IPS DF 4.7 (cell line): ENCODE data around the gene XPO6.

Source experiments
- DNase-seq: peaks from one replicate; pipeline ENCODE4 v3.0.0-alpha.2; 2013; ENCODE audit warnings: low spot score; ENCODE audit errors: extremely low read depth

Gene XPO6

DNA sequence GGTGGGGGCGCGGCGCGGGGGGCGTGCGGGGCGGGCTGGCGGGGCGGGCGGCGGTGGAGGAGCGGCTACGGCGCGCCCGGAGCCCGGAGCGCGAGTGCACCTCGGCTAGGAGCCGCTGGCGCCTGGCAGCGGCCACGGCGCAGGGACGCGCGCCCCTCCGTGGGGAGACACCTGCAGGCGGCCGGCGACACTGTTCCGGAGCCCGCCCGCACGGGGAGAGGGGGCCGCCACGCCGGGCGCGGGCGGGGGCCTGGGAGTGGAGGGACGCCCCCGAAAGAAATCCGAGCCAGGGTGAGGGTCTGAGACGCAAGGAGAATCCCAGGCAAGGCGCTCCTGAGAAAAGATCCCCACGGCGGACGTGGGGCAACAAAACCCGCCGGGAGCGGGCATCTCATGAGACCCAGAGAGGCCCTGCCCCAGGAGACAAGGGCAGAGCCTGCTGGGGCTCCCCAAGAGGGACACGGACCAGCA lies 148.1 kb downstream of the XPO6 start, which contains the start of gene GSG1L:
Gene GSG1L, minus strand, starts transcription at position 124 of the 471 bp plus-strand sequence. CDS start 290 bp downstream, outside the sequence.
- no peak for DNase-seq

DNA sequence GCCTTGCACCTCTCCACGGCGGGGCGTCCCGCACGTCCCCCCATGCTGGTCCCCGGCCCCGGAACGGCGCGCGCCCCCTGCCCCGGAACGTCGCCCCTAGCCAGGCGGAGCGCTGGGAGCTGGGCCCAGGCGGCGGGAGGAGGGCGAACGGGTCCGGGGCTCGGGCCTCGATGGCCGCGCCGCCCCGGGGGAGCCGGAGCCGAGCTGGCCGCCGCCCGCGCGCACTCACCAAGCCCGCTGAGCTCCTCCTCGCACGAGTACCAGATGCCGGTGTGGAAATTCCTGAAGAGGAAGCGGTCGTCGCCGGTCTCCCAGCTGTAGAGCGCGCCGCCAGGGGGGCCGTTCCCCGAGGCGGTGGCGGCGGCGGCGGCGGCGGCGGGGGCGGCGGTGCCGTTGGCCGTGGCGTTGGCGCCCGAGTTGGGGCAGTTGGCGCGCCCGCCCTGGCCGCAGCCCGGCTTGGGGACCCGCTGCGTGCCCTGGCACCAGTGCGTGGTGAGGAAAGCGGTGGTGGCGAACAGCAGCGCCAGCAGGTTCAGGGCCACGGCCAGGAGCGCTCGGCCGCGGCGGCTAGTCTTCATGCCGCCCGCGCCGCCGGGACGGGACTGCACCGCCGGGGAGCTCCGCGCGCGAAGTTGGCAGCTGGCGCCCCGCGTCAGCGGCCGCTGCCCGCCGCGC lies 148.8 kb downstream of the XPO6 start:
- no peak for DNase-seq

DNA sequence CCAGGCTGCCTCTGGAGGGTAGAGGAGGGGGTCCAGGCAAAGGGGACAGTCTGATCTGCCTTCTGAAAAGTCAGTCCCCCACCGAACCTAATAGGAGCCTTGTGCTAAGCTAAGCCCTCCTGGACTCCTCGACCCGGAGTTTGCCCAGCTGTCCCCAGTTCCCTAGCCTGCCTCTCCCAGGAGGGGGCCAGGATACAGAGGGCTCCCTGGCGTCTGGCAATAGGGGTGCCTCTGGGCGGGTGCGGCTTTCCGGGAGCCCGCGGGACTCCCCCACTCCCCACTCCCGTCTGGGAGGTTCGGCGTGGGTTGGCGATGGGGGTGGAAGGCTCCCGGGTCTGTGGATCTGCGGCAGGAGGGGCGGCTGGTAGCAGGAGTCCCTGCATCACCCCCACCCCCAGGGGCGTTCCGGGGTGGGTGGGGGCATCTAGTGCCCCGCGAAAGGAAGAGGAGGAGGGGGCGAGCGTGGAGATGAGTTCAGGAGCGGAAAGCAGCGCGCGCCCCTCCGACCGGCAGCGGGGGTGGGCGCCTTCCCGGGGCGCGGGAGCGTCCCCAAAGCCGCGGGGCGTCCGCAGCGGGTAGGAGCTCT lies 149.4 kb downstream of the XPO6 start:
- DNase-seq = no peak

DNA sequence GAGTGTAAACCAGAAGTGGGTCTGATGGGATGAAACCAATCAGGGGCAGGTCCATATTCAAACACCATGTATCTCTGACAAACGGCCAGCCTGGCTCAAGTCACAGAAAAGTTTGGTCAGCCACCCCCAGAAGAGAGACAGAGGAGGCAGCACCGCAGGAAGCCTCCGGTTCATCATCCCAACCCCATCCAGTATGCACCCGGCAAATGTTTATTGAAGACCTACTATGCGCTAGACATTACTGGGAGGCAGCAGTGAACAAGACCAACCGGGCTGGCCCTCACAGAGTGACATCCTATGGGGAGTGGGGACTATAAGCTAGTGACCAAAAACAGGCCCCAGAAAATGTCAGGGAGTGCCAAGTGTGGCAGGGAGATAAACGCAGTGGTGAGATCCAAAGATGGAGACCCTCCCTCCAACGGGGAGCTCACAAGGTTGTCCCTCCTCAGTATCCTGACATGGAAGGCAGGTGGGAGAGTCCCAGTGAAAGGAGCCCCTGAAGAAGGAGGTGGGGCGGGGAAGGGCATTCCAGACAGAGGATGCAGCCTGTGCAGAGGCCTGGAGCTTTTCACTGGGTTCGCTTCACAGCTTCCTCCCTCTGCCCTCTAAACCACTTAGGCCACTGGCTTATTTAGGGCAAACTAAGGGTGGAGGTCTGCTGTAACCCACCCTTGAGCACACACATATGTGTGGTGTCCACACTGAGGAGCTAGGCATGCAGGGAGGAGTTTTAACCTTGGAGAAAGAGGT lies 150.2 kb downstream of the XPO6 start:
- no peak for DNase-seq

DNA sequence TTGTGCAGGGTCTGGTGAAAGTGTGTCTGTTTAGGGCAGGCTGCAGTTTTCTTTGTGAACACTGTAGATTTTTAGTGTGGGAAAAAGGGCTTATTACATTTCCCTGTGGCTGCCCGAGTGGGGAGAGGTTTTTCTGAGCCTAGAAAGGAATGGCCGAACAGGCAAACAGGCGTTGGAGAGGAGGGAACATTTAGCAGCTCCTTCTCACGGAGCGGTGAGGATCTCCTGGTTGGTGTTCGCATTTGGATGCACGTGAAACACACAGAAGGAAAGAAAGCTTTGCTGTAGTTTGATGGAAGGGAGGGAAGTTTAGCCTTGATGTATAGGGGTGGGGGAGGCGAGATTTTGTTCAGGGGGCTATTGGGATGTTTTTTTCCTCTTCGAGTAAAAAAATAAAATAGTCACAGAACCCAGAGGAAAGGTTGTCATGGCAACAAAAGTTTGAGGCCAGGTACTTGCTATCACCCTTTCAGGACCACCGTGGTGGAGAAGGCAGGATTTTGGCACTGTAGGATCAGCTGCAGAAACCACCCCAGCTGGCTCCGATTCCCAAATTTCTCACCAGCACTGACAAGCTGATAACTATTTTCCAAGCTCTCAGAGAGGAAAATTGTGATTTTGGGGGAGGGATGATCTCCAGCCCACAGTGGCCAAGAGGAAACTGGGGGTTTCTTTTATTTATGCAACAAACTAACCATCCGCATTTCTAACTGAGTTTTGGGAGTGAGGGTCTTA lies 151.8 kb downstream of the XPO6 start:
- no peak for DNase-seq

DNA sequence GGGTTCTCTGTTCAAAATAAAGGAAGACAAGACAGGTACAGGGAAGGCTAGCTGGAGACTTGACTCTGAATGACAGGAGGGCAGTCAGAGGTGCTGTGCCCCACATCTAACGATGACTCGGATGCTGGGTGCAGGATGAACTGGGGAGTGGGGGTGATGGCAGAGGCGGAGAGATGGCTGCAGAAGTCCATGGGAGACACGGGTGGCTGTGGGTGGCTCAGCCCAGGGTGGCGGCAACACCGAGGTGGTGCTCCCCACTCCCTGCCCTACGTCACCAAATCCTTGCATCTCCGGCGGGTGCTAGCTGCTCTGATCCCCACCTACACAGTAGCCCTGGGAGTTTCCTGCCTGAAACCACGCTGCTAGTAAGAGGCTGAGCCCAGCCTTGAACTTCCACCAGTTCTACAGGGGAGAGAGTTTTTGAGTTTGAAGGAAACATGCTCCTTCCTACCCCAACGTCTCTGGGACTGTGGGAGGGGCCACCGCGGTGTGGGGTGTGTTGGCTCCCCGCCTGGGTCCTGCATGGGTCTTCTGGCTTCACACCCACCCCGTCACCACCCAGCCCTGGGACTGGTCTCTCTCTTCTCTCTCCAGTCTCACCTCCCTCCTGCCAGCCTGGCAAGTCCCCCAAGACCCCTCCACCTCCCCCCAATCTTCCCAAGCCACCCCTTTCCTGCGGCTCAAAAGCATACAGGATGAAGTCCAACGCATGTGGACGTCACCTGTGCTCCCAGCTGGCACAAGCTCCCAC lies 152.8 kb downstream of the XPO6 start:
- DNase-seq = no peak

DNA sequence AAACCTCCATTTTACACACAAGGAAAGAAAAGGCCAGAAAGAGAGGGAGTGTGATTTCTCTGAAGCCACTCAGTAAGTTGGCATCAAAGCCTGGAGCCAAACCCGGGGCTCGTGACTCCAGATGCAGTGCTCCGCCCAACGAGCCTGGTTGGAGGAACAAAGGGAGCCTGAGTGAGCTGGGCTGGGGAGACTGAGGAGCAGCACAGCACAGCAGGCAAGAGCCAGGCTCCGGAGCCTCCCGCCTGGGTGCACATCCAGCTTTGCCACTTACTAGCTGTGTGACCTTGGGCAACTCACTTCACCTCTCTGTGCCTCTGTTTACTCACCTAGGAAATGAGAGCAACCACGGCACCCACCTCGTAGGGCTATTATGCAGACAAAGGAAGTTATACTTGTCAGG lies 153.8 kb downstream of the XPO6 start:
- DNase-seq = no peak

DNA sequence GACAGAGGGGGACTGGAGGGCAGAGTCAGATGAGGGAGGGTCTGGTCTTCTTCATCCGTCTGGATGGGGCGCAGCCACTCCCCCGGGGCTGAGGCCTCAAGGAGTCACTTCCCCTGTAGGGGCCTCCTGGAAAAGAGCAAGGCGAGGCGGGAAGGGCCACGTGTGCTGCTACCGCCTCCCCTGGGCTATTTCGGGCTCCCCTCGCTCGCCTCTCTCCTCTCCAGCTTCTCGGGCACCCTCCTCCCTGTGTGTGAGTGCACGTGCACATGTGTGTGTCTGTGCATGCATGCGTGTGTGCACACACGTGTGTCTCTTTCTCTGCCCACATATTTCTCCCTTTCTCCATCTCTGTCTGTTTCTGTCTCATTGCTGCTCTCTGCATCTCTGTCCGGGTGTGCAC lies 158.3 kb downstream of the XPO6 start:
- DNase-seq = no peak

DNA sequence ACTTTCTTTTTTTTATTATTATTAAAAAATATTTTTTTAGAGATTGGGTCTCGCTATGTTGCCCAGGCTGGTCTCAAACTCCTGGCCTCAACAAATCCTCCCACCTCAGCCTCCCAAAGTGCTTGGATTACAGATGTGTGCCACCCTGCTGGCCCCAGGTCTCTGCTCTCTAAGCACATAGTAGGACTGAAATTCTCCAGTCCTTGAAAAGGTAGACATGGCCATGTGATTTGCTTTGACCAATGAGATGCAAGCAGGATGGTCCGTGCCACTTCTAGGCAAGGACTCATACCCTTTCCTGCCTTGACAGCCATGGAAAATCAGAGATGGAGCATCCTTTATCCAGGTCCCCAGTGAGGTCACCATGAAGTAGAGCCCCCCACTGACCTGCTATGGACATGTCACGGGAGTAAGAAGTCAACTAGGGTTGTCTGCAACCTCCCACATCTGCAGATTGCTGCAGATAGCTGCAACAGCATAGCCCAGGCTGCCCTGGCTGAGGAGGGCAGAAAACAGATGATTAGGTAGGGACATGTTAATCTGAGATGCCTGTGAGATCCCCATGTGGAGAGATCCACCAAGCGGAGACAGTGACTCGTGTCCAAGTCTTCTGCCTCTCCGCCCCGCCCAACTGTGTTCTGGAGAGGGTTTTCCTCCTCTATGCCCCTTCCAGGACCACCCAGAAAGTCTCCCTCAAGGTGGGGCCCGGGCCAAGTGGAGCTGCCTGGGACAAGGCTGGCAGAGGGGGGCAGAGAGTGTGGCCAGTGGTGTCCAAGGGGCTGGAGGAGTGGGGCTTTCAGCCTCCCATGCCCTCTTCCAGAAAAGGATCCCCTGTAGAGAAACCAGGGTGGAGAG lies 159.3 kb downstream of the XPO6 start:
- DNase-seq = no peak

DNA sequence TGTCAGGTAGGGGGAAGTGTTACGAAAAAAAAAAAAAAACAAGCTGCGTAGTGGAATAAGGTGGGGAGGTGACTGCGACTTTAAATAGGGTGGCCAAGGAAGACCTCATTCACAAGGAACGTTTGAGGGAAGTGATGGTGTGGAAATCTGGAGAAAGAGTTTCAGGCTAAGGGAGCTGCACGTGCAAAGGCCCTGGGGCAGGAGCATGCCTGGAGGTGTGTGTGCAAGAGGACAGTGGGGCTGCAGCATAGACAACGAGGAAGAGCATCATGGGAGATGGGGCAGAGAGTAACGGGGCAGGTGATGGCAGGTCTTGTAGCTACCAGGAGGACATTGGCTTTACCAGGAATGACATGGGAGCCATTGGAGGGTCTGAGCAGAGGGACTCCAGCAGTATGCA lies 160.3 kb downstream of the XPO6 start:
- no peak for DNase-seq
